DND-41 (cell line): ENCODE data around the gene TBC1D30.
"Not testable (repeated sequence)": the region's sequence is repeated elsewhere in the genome, so short reads cannot be mapped to it uniquely, and the experiment has no call there.

Source experiments
- EZH2 ChIP-seq: IDR thresholded peaks from 3 replicates; pipeline ENCODE4 v1.6.1; 2012; ENCODE audit warnings: borderline replicate concordance, low read depth, mild to moderate bottlenecking, moderate library complexity, low read length, inconsistent platforms; ENCODE audit not compliant: severe bottlenecking
- TF ChIP-seq, protein P1 (sequence below): IDR thresholded peaks from 2 replicates; pipeline ENCODE4 v1.5.1; 2012; ENCODE audit warnings: borderline replicate concordance, low read length, moderate library complexity, mild to moderate bottlenecking; ENCODE audit not compliant: poor library complexity, severe bottlenecking; ENCODE audit errors: extremely low read depth

DNA sequence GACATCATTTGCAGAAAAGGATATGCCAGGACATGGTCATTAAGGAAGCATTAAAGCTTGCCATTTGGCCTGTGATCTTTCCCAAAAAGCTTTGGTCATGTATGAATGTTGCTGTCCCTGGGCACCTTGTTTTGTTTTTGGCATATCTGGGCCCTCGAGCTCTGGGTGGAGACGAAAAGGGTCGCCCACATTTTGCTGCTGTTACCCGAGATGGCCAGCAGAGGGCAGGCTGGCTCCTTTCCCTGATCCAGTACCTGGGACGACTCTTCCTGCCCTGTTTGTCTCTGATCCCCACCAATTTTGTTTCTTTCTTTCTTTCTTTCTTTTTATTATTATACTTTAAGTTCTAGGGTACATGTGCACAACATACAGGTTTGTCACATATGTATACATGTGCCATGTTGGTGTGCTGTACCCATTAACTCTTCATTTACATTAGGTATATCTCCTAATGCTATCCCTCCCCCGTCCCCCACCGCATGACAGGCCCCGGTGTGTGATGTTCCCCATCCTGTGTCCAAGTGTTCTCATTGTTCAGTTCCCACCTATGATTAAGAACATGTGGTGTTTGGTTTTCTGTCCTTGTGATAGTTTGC is 22.2 kb upstream of the TBC1D30 start:
- TF ChIP-seq, protein P1, sequence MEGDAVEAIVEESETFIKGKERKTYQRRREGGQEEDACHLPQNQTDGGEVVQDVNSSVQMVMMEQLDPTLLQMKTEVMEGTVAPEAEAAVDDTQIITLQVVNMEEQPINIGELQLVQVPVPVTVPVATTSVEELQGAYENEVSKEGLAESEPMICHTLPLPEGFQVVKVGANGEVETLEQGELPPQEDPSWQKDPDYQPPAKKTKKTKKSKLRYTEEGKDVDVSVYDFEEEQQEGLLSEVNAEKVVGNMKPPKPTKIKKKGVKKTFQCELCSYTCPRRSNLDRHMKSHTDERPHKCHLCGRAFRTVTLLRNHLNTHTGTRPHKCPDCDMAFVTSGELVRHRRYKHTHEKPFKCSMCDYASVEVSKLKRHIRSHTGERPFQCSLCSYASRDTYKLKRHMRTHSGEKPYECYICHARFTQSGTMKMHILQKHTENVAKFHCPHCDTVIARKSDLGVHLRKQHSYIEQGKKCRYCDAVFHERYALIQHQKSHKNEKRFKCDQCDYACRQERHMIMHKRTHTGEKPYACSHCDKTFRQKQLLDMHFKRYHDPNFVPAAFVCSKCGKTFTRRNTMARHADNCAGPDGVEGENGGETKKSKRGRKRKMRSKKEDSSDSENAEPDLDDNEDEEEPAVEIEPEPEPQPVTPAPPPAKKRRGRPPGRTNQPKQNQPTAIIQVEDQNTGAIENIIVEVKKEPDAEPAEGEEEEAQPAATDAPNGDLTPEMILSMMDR = peak; percentile 92
- not testable (repeated sequence) for TF ChIP-seq EZH2
